T-helper 1 cell treated with Interleukin-12 subunit alpha and Interleukin-12 subunit beta and Interleukin-4 antibody, amounts not matched to agents 30 ng/mL and 1 ng/mL, for 36 hours (primary cell): ENCODE results near the gene VPS29. TPM values are rescaled to one million over a fixed set of nuclear protein-coding genes. Genes with fewer than 3 reads are reported as not detected.
"Not testable (repeated sequence)": the region's sequence is repeated elsewhere in the genome, so short reads cannot be mapped to it uniquely, and the experiment has no call there.

ENCODE experiments used
- intact Hi-C: fragments of 100-400 bp; cut with micrococcal nuclease; formaldehyde crosslinking; loops from one replicate; pipeline ENCODE4 v1.15.1; 2024
- total RNA-seq: library from RNA; stranded (reverse); gene quantifications from 2 replicates; pipeline ENCODE4 v1.2.3, GENCODE V29; 2022

Gene VPS29
- total RNA-seq: 135 and 138 TPM in 2 replicates

- intact Hi-C loops: loop anchor here (1.0 to 10.0 kb wide), 17 partner anchors 10 to 1603 kb away; partner anchors contain the start of genes ANAPC7, ANKRD13A, ARPC3 and FAM216A
These were observed at the start of gene VPS29, which contains the start of gene RAD9B for GRCh38 chr12:110501752-110502738. Gene VPS29 (minus strand): TSS chr12:110502111. CDS start chr12:110502051, 60 bp downstream. Gene RAD9B (plus strand): TSS chr12:110502331. CDS start chr12:110502338, 7 bp downstream.

- intact Hi-C loops: loop anchor here (1.0 kb wide), 1 partner anchor 101 kb away; the partner anchor contains the start of gene ARPC3
These were observed 49.1 kb upstream of the VPS29 start for GRCh38 chr12:110550981-110551380.

GRCh38 chr12:110549716-110550115, 47.8 kb upstream of the VPS29 start:
- intact Hi-C loops: no loop called here

- intact Hi-C loops: no loop called here
These were observed 46.8 kb upstream of the VPS29 start for GRCh38 chr12:110548678-110549077.

GRCh38 chr12:110547090-110547489, 45.2 kb upstream of the VPS29 start:
- intact Hi-C loops: no loop called here

- intact Hi-C loops: no loop called here
These were observed 44.4 kb upstream of the VPS29 start for GRCh38 chr12:110546339-110546738.

- intact Hi-C loops: no loop called here
These were observed 43.9 kb upstream of the VPS29 start for GRCh38 chr12:110545812-110546211.

GRCh38 chr12:110545259-110545658, 43.3 kb upstream of the VPS29 start:
- intact Hi-C loops: not testable (repeated sequence)

GRCh38 chr12:110543965-110544364, 42.1 kb upstream of the VPS29 start:
- intact Hi-C loops: no loop called here

- intact Hi-C loops: no loop called here
These were observed 41.5 kb upstream of the VPS29 start for GRCh38 chr12:110543252-110543959.

- intact Hi-C loops: no loop called here
These were observed 38.1 kb upstream of the VPS29 start for GRCh38 chr12:110540048-110540447.

GRCh38 chr12:110538869-110539622, 37.1 kb upstream of the VPS29 start:
- intact Hi-C loops: no loop called here

GRCh38 chr12:110537605-110538409, 35.9 kb upstream of the VPS29 start:
- intact Hi-C loops: no loop called here

GRCh38 chr12:110536834-110537604, 35.1 kb upstream of the VPS29 start:
- intact Hi-C loops: no loop called here

- intact Hi-C loops: no loop called here
These were observed 32.9 kb upstream of the VPS29 start for GRCh38 chr12:110534811-110535210.

- intact Hi-C loops: no loop called here
These were observed 31.7 kb upstream of the VPS29 start for GRCh38 chr12:110533607-110534006.

GRCh38 chr12:110532644-110533043, 30.7 kb upstream of the VPS29 start:
- intact Hi-C loops: no loop called here

GRCh38 chr12:110531741-110532333, 29.9 kb upstream of the VPS29 start:
- intact Hi-C loops: no loop called here

- intact Hi-C loops: no loop called here
These were observed 28.6 kb upstream of the VPS29 start for GRCh38 chr12:110530511-110530910.
